PFSK-1 (cell line): ENCODE measurements around the gene SLC25A34.

Experiments
- POLR2AphosphoS5 ChIP-seq: IDR thresholded peaks from 2 replicates; pipeline ENCODE4 v1.6.1; 2012; ENCODE audit warnings: low read depth, mild to moderate bottlenecking, control low read depth, low read length, moderate library complexity
- REST ChIP-seq, 2 experiments: IDR thresholded peaks; 2 replicates each; pipeline versions ENCODE4 v1.6.1 to v1.8.0; 2011 to 2012; ENCODE audit warnings: low read depth in 2 of 2, low read length in 2 of 2, control low read depth in 1 of 2, inconsistent platforms in 1 of 2, mild to moderate bottlenecking in 1 of 2, moderate library complexity in 1 of 2; ENCODE audit not compliant: insufficient read depth in 1 of 2
- TAF1 ChIP-seq: IDR thresholded peaks from 2 replicates; pipeline ENCODE4 v1.6.1; 2012; ENCODE audit warnings: low read length, control low read depth, borderline replicate concordance; ENCODE audit not compliant: insufficient read depth

GRCh38 chr1:15737324-15738319, 1.6 kb downstream of the SLC25A34 start:
- TF ChIP-seq POLR2AphosphoS5 (no peak), REST (IDR thresholded peaks at IDR 0.05; ENCODE audit: insufficient read depth in 1 of 2, low read depth in 2 of 2, low read length in 2 of 2) (no peak), TAF1 (no peak)
